ENCODE data around the gene FBXW7. TPM values are rescaled to one million over a fixed set of nuclear protein-coding genes. Genes with fewer than 3 reads are reported as not detected.

Gene FBXW7
- total and polyA plus RNA-seq, 2 donors (not counting 1 experiment from before 2014, with no cell fraction given), result 16.3 to 68.7 TPM

GRCh38 chr4:152344001-152344400 is 191.9 kb downstream of the FBXW7 start:
- H3K4me2 ChIP-seq (ENCODE audit: extremely low read depth, insufficient read depth, low read length), result no peak overlapping the region
- no peak overlapping the region for H3K9ac ChIP-seq (ENCODE audit: insufficient read depth, low read length)
- H4K20me1 ChIP-seq (ENCODE audit: control insufficient read depth, extremely low read depth, insufficient read depth, low read length), result no peaks in the 10 kb centered on the region
- peaks cover 2% of the 10 kb centered on the region for H3K36me3 ChIP-seq (ENCODE audit: control insufficient read depth, insufficient read depth, low read length)
- no peak overlapping the region for H2AFZ ChIP-seq (ENCODE audit: low read length)
- TF ChIP-seq EZH2 (IDR thresholded peaks at IDR 0.05; ENCODE audit: low read length, missing control alignments) (no peak), CTCF (conservative IDR thresholded peaks at IDR 0.05 in 1 of 2, IDR thresholded peaks at IDR 0.05 in 1 of 2; ENCODE audit: low read depth in 1 of 2, low read length in 2 of 2) (no peak)
- peaks cover 3% of the 10 kb centered on the region for H3K4me1 ChIP-seq (ENCODE audit: control insufficient read depth, extremely low read depth, insufficient read depth, low read length)
- H3K27me3 ChIP-seq (ENCODE audit: control insufficient read depth, insufficient read depth, low read length), result no peaks in the 10 kb centered on the region
- no peak overlapping the region for H3K4me3 ChIP-seq (replicated peaks in 1 of 4; ENCODE audit: control extremely low read depth in 1 of 4, insufficient read depth in 1 of 4, low read depth in 3 of 4, low read length in 4 of 4)
- no peaks in the 10 kb centered on the region for H3K79me2 ChIP-seq (ENCODE audit: control insufficient read depth, insufficient read depth, low read length)
- no peak for DNase-seq (ENCODE audit: low read depth in 2 of 2)
- H3K9me3 ChIP-seq (ENCODE audit: control insufficient read depth, insufficient read depth, low read depth, low read length), result no peaks in the 10 kb centered on the region
- no peak overlapping the region for H3K27ac ChIP-seq (ENCODE audit: insufficient read depth, low read length)

GRCh38 chr4:152342293-152342692 is 193.6 kb downstream of the FBXW7 start:
- Histone ChIP-seq H3K36me3 (ENCODE audit: control insufficient read depth, insufficient read depth, low read length) (peaks cover 2% of the 10 kb centered on the region), H3K4me3 (replicated peaks in 1 of 4; ENCODE audit: control extremely low read depth in 1 of 4, insufficient read depth in 1 of 4, low read depth in 3 of 4, low read length in 4 of 4) (no peak overlapping the region), H4K20me1 (ENCODE audit: control insufficient read depth, extremely low read depth, insufficient read depth, low read length) (no peaks in the 10 kb centered on the region), H3K4me1 (ENCODE audit: control insufficient read depth, extremely low read depth, insufficient read depth, low read length) (no peaks in the 10 kb centered on the region), H2AFZ (ENCODE audit: low read length) (no peak overlapping the region), H3K4me2 (ENCODE audit: extremely low read depth, insufficient read depth, low read length) (no peak overlapping the region), H3K9ac (ENCODE audit: insufficient read depth, low read length) (no peak overlapping the region), H3K79me2 (ENCODE audit: control insufficient read depth, insufficient read depth, low read length) (no peaks in the 10 kb centered on the region), H3K27me3 (ENCODE audit: control insufficient read depth, insufficient read depth, low read length) (no peaks in the 10 kb centered on the region), H3K27ac (ENCODE audit: insufficient read depth, low read length) (no peak overlapping the region), H3K9me3 (ENCODE audit: control insufficient read depth, insufficient read depth, low read depth, low read length) (no peaks in the 10 kb centered on the region)
- no peak for TF ChIP-seq CTCF (conservative IDR thresholded peaks at IDR 0.05 in 1 of 2, IDR thresholded peaks at IDR 0.05 in 1 of 2; ENCODE audit: low read depth in 1 of 2, low read length in 2 of 2)
- no peak for TF ChIP-seq EZH2 (IDR thresholded peaks at IDR 0.05; ENCODE audit: low read length, missing control alignments)
- DNase-seq (ENCODE audit: low read depth in 2 of 2), result peak; percentile 17 to 47

DNA sequence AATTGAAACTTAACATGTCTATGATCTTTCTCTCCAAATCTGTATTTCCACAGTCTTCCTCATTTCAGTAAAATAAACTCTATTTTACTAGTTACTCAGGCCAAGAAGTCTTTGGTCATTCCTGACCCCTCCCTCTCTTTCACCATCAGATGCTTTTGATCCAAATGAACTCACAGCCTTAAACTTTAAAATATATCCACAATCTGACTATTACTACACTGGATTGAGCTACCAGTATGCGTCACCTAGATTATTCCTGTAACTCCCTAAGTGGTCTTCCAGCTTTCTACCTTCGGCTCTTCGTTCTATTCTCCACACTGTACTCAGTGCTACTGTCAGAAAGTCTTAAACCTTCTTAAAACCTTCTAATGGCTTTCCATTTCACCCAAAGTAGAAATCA is 195.1 kb downstream of the FBXW7 start:
- no peak for TF ChIP-seq EZH2 (IDR thresholded peaks at IDR 0.05; ENCODE audit: low read length, missing control alignments)
- no peak for TF ChIP-seq CTCF (conservative IDR thresholded peaks at IDR 0.05 in 1 of 2, IDR thresholded peaks at IDR 0.05 in 1 of 2; ENCODE audit: low read depth in 1 of 2, low read length in 2 of 2)
- no peak overlapping the region for H3K27ac ChIP-seq (ENCODE audit: insufficient read depth, low read length)
- H4K20me1 ChIP-seq (ENCODE audit: control insufficient read depth, extremely low read depth, insufficient read depth, low read length), result no peaks in the 10 kb centered on the region
- H3K27me3 ChIP-seq (ENCODE audit: control insufficient read depth, insufficient read depth, low read length), result no peaks in the 10 kb centered on the region
- H3K79me2 ChIP-seq (ENCODE audit: control insufficient read depth, insufficient read depth, low read length), result no peaks in the 10 kb centered on the region
- no peak for DNase-seq (ENCODE audit: low read depth in 2 of 2)
- H3K9ac ChIP-seq (ENCODE audit: insufficient read depth, low read length), result no peak overlapping the region
- H3K4me1 ChIP-seq (ENCODE audit: control insufficient read depth, extremely low read depth, insufficient read depth, low read length), result no peaks in the 10 kb centered on the region
- no peak overlapping the region for H3K4me2 ChIP-seq (ENCODE audit: extremely low read depth, insufficient read depth, low read length)
- H2AFZ ChIP-seq (ENCODE audit: low read length), result no peak overlapping the region
- H3K4me3 ChIP-seq (replicated peaks in 1 of 4; ENCODE audit: control extremely low read depth in 1 of 4, insufficient read depth in 1 of 4, low read depth in 3 of 4, low read length in 4 of 4), result no peak overlapping the region
- no peaks in the 10 kb centered on the region for H3K9me3 ChIP-seq (ENCODE audit: control insufficient read depth, insufficient read depth, low read depth, low read length)
- peaks cover 2% of the 10 kb centered on the region for H3K36me3 ChIP-seq (ENCODE audit: control insufficient read depth, insufficient read depth, low read length)
